Measurements from ENCODE around the gene MCEE.
"Not testable (repeated sequence)": the region's sequence is repeated elsewhere in the genome, so short reads cannot be mapped to it uniquely, and the experiment has no call there.

The MCEE gene

GRCh38 chr2:71130152-71130904 is at the start of gene MCEE, which contains the start of gene MPHOSPH10:
Gene MCEE, minus strand, starts transcription at chr2:71130229. Its CDS starts 10 bp downstream, at chr2:71130219.
Gene MPHOSPH10, plus strand, starts transcription at chr2:71130634. Its CDS starts 32 bp downstream, at chr2:71130666.
- peak; percentile 86 for DNase-seq

- DNase-seq, result not testable (repeated sequence)
Measured at GRCh38 chr2:71178836-71179235, 48.8 kb upstream of the MCEE start.

GRCh38 chr2:71174207-71174606 is 44.2 kb upstream of the MCEE start:
- no peak for DNase-seq

GRCh38 chr2:71173096-71173495 is 43.1 kb upstream of the MCEE start:
- no peak for DNase-seq

- DNase-seq, result no peak
Measured at GRCh38 chr2:71166812-71167211, 36.8 kb upstream of the MCEE start.

- peak; percentile 60 for DNase-seq
Measured at GRCh38 chr2:71157124-71157793, 27.2 kb upstream of the MCEE start.

GRCh38 chr2:71156573-71156972 is 26.5 kb upstream of the MCEE start:
- DNase-seq, result no peak

GRCh38 chr2:71155846-71156245 is 25.8 kb upstream of the MCEE start:
- no peak for DNase-seq

- DNase-seq, result peak; percentile 5
Measured at GRCh38 chr2:71154798-71155197, 24.8 kb upstream of the MCEE start.

GRCh38 chr2:71154279-71154678 is 24.2 kb upstream of the MCEE start:
- no peak for DNase-seq

GRCh38 chr2:71153585-71154224 is 23.7 kb upstream of the MCEE start:
- no peak for DNase-seq

GRCh38 chr2:71151620-71152019 is 21.6 kb upstream of the MCEE start:
- DNase-seq, result no peak

- no peak for DNase-seq
Measured at GRCh38 chr2:71150082-71150816, 20.2 kb upstream of the MCEE start.

GRCh38 chr2:71148506-71149063 is 18.6 kb upstream of the MCEE start:
- no peak for DNase-seq

- no peak for DNase-seq
Measured at GRCh38 chr2:71143782-71144181, 13.8 kb upstream of the MCEE start.

GRCh38 chr2:71136174-71136573 is 6.1 kb upstream of the MCEE start:
- DNase-seq, result no peak

GRCh38 chr2:71133603-71134002 is 3.6 kb upstream of the MCEE start:
- DNase-seq, result no peak

GRCh38 chr2:71131387-71132166 is 1.5 kb upstream of the MCEE start:
- DNase-seq, result not testable (repeated sequence)

GRCh38 chr2:71130905-71131244 is 846 bp upstream of the MCEE start:
- no peak for DNase-seq

- DNase-seq, result no peak
Measured at GRCh38 chr2:71129902-71130151, 202 bp downstream of the MCEE start.

- DNase-seq, result no peak
Measured at GRCh38 chr2:71129114-71129901, 721 bp downstream of the MCEE start.

GRCh38 chr2:71126957-71127356 is 3.1 kb downstream of the MCEE start:
- no peak for DNase-seq

Measured in stimulated activated CD4-positive, alpha-beta T cell treated with anti-CD3 and anti-CD28 coated beads, Interleukin-12 subunit alpha, Interleukin-12 subunit beta, amount 100 ng/mL, for 4 hours (primary cell).